Activated T-helper 17 cell treated with anti-CD3 and anti-CD28 coated beads, Interleukin-2, amount 50 U/mL, for 72 hours (primary cell): ENCODE results near the gene WDR27. TPM values are rescaled to one million over a fixed set of nuclear protein-coding genes. Genes with fewer than 3 reads are reported as not detected.
"Not testable (repeated sequence)": the region's sequence is repeated elsewhere in the genome, so short reads cannot be mapped to it uniquely, and the experiment has no call there.

Experiments
- ATAC-seq: fragments of 150-1000 bp; cut with Tn5 transposase; replicated peaks from 2 replicates; pipeline ENCODE4 v1.10.0; 2021; ENCODE audit warnings: mild to moderate bottlenecking, moderate library complexity
- H3K27ac Mint-ChIP-seq: one replicate; pipeline ENCODE4 v1.8.0; 2022; ENCODE audit warnings: mixed read lengths
- H3K27me3 Mint-ChIP-seq: one replicate; pipeline ENCODE4 v1.8.0; 2022; ENCODE audit warnings: mixed read lengths
- H3K36me3 Mint-ChIP-seq: one replicate; pipeline ENCODE4 v1.8.0; 2022; ENCODE audit warnings: low read depth, mild to moderate bottlenecking, mixed read lengths
- H3K4me1 Mint-ChIP-seq: one replicate; pipeline ENCODE4 v1.8.0; 2022; ENCODE audit warnings: mixed read lengths
- H3K4me3 Mint-ChIP-seq: one replicate; pipeline ENCODE4 v1.8.0; 2022; ENCODE audit warnings: mild to moderate bottlenecking, mixed read lengths
- H3K9me3 Mint-ChIP-seq: one replicate; pipeline ENCODE4 v1.8.0; 2022; ENCODE audit warnings: mixed read lengths
- total RNA-seq, 2 donors: library from RNA; stranded (reverse); gene quantifications; one replicate each; pipeline ENCODE4 v1.2.3, GENCODE V29; 2022

The WDR27 gene
- total RNA-seq, 2 donors from 2014 or later, result 38.3 to 39.9 TPM

DNA sequence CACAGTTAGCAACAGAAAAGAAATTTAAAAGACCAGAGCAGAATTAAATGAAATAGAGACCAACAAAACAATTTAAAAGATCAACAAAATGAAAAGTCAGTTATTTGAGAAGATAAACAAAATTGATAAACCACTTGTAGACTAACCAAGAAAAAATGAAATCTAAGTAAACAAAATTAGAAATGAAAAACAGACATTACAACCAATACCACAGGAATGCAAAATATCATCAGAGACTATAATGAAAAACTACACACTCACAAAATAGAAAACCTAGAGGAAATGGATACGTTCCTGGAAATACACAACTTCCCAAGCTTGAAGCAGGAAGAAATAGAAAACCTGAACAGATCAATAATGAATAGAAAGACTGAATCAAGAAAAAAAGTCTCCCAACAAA is 97.8 kb downstream of the WDR27 start:
- ATAC-seq, result no peak
- H3K27ac Mint-ChIP-seq, result no peak overlapping the region
- H3K27me3 Mint-ChIP-seq, result no peaks in the 10 kb centered on the region
- H3K36me3 Mint-ChIP-seq, result peaks cover 38% of the 10 kb centered on the region
- no peaks in the 10 kb centered on the region for H3K4me1 Mint-ChIP-seq
- no peak overlapping the region for H3K4me3 Mint-ChIP-seq
- no peaks in the 10 kb centered on the region for H3K9me3 Mint-ChIP-seq

DNA sequence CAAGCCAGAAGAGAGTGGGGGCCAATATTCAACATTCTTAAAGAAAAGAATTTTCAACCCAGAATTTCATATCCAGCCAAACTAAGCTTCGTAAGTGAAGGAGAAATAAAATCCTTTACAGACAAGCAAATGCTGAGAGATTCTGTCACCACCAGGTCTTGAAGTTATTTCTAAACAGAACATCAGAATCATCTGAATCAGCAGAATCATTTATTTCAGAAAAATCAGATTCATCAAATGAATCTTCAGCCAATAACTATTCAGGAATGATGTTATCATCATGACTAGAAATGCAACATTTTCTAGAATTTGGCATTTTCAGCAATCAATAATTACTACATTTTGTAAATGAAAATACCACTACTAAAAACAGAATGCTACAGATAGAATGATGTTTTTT is 100.7 kb downstream of the WDR27 start:
- H3K4me1 Mint-ChIP-seq, result not testable (repeated sequence)

DNA sequence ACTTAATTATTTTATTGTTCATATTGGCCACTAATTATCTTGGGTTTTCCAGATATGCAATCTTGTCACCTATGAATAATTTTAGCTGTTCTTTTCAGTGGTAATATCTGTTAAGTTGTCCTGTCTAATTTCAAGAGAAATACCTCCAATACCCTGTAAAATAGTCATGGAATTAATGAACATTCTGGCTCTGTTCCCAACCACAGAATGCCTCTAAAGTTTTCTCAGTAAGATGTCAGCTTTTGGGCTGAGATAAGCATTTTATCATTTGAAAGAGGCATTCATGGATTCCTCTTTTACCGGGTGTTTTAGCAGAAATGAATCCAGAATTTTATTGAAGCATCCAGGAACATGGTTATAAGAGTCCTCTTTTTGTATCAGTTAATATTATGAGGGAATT is 109.3 kb downstream of the WDR27 start:
- ATAC-seq, result no peak
- Mint-ChIP-seq H3K4me3 (no peak overlapping the region), H3K27ac (no peak overlapping the region), H3K4me1 (peaks cover 20% of the 10 kb centered on the region), H3K9me3 (no peaks in the 10 kb centered on the region), H3K27me3 (no peaks in the 10 kb centered on the region), H3K36me3 (no peaks in the 10 kb centered on the region)

More for the DNA sequence above, 100.7 kb downstream of the WDR27 start:
- H3K27ac Mint-ChIP-seq, H3K9me3 Mint-ChIP-seq, H3K27me3 Mint-ChIP-seq, ATAC-seq, H3K4me3 Mint-ChIP-seq: not testable (repeated sequence)
- peaks cover 37% of the 10 kb centered on the region for H3K36me3 Mint-ChIP-seq

DNA sequence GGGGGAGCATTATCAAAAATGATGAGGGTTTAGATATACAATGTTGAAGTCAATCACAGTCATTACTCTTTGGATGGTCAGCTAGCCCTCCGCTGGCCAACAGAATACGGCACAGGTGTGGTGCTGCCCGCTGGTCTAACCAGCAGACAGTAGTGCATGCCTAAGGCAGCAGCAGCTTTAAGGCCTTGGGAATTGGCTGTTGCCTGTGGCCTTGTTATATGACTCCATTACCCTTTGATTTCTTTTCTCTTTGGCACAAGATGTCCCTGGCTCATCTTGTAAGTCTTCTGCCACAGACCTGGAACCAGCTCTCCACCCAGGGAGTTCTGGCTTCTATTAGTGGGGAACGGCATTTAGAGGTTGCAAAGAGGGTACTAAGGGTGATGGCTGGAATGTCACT is 110.2 kb downstream of the WDR27 start:
- Mint-ChIP-seq H3K4me3 (no peak overlapping the region), H3K36me3 (no peaks in the 10 kb centered on the region), H3K27me3 (no peaks in the 10 kb centered on the region), H3K9me3 (no peaks in the 10 kb centered on the region), H3K27ac (no peak overlapping the region), H3K4me1 (peaks cover 22% of the 10 kb centered on the region)
- ATAC-seq, result no peak

GRCh38 chr6:169590376-169590939 is 111.4 kb downstream of the WDR27 start:
- no peak for ATAC-seq
- H3K27me3 Mint-ChIP-seq, result no peaks in the 10 kb centered on the region
- H3K27ac Mint-ChIP-seq, result peak overlapping the region; percentile 84
- no peaks in the 10 kb centered on the region for H3K36me3 Mint-ChIP-seq
- H3K9me3 Mint-ChIP-seq, result no peaks in the 10 kb centered on the region
- H3K4me3 Mint-ChIP-seq, result peak overlapping the region; percentile 28
- H3K4me1 Mint-ChIP-seq, result peaks cover 22% of the 10 kb centered on the region

DNA sequence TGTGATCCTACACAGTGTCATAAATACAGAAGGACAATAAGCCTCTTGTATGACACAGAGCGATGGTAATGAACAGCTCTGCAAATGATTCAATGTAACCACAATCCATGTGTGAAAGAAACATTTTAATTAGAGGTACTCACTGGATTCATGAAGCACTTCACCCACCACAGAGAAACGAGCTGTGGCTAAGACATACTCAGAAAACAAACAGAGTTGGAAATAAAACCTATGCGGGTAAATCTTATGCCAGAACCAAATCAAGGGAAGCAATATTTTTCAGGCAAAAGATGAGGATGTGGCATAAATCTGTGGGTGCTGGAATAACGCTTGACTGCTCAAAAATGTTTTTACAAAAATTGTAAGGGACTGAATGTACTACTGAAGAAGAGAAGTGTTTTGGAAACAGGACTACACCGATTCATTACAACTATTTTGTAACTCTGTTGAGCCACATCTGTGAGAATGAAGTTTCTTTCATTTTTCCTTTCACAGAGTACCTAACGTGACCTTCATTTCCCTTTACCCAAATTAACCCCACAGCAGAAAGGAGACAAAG is 112.1 kb downstream of the WDR27 start:
- H3K4me3 Mint-ChIP-seq, result peak overlapping the region; percentile 28
- no peaks in the 10 kb centered on the region for H3K27me3 Mint-ChIP-seq
- peak overlapping the region; percentile 84 for H3K27ac Mint-ChIP-seq
- peaks cover 22% of the 10 kb centered on the region for H3K4me1 Mint-ChIP-seq
- peak; percentile 96 for ATAC-seq
- H3K9me3 Mint-ChIP-seq, result no peaks in the 10 kb centered on the region
- no peaks in the 10 kb centered on the region for H3K36me3 Mint-ChIP-seq

GRCh38 chr6:169589293-169589692 is 112.5 kb downstream of the WDR27 start:
- H3K27me3 Mint-ChIP-seq, result no peaks in the 10 kb centered on the region
- ATAC-seq, result peak; percentile 85
- H3K27ac Mint-ChIP-seq, result peak overlapping the region; percentile 84
- H3K4me3 Mint-ChIP-seq, result peak overlapping the region; percentile 28
- no peaks in the 10 kb centered on the region for H3K36me3 Mint-ChIP-seq
- no peaks in the 10 kb centered on the region for H3K9me3 Mint-ChIP-seq
- peaks cover 25% of the 10 kb centered on the region for H3K4me1 Mint-ChIP-seq

- Mint-ChIP-seq H3K4me1 (peaks cover 36% of the 10 kb centered on the region), H3K36me3 (no peaks in the 10 kb centered on the region), H3K4me3 (no peak overlapping the region), H3K9me3 (no peaks in the 10 kb centered on the region), H3K27ac (no peak overlapping the region), H3K27me3 (no peaks in the 10 kb centered on the region)
- ATAC-seq, result no peak
Measured at GRCh38 chr6:169587975-169588374, 113.9 kb downstream of the WDR27 start.

GRCh38 chr6:169583886-169584541 is 117.8 kb downstream of the WDR27 start:
- peaks cover 23% of the 10 kb centered on the region for H3K4me1 Mint-ChIP-seq
- peak; percentile 79 for ATAC-seq
- H3K27me3 Mint-ChIP-seq, result no peaks in the 10 kb centered on the region
- no peaks in the 10 kb centered on the region for H3K9me3 Mint-ChIP-seq
- H3K36me3 Mint-ChIP-seq, result no peaks in the 10 kb centered on the region
- H3K4me3 Mint-ChIP-seq, result peak overlapping the region; percentile 38
- peak overlapping the region; percentile 34 for H3K27ac Mint-ChIP-seq

- H3K27ac Mint-ChIP-seq, result no peak overlapping the region
- no peak overlapping the region for H3K4me3 Mint-ChIP-seq
- ATAC-seq, result no peak
- peaks cover 14% of the 10 kb centered on the region for H3K4me1 Mint-ChIP-seq
- H3K36me3 Mint-ChIP-seq, result no peaks in the 10 kb centered on the region
- H3K9me3 Mint-ChIP-seq, result no peaks in the 10 kb centered on the region
- no peaks in the 10 kb centered on the region for H3K27me3 Mint-ChIP-seq
Measured at GRCh38 chr6:169579407-169580111, 122.3 kb downstream of the WDR27 start.

DNA sequence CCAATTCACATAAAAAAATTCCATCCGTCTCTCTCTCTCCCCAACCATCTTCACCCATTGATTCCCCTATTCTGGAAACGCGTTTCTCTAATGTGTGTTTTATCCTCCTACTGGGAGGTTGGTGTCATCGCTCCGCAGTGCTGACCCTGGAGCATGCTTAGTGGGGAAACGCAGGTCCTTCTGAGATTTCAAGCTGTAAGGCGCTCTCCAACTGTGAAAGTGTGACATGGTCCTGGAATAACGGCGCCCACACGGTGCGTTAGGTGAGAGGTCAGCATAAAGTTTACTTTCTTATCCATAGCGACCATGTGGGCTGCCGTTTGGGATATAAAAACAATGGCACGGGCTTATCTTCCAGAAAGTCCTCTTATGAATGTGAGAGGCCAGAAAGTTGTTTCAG is 123.9 kb downstream of the WDR27 start:
- Mint-ChIP-seq H3K27ac (no peak overlapping the region), H3K9me3 (no peaks in the 10 kb centered on the region), H3K4me3 (no peak overlapping the region), H3K4me1 (no peaks in the 10 kb centered on the region), H3K36me3 (no peaks in the 10 kb centered on the region), H3K27me3 (no peaks in the 10 kb centered on the region)
- no peak for ATAC-seq

- Mint-ChIP-seq H3K4me3 (no peak overlapping the region), H3K4me1 (no peaks in the 10 kb centered on the region), H3K36me3 (no peaks in the 10 kb centered on the region), H3K27me3 (no peaks in the 10 kb centered on the region), H3K9me3 (no peaks in the 10 kb centered on the region), H3K27ac (no peak overlapping the region)
- ATAC-seq, result no peak
Measured at GRCh38 chr6:169577236-169577635, 124.6 kb downstream of the WDR27 start.

DNA sequence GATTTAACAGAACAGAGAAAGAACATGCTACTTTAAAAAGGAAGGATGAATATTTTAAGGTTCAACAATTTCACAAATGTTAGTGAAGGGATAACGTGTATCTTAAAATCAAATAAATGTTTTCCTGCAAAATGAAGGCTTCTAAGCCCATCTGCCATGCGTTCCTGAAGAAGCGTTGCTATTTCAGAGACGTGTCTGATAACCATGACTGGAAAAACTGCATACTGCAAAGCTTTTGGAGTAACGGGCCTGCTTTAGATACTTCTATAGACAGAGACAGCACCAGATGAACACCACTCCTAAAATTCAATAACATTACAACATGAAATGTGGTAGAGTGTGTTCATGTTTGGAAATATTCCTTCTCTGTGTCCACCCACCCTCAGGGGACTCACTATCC is 126.0 kb downstream of the WDR27 start:
- Mint-ChIP-seq H3K27ac (no peak overlapping the region), H3K4me1 (no peaks in the 10 kb centered on the region), H3K9me3 (no peaks in the 10 kb centered on the region), H3K4me3 (no peak overlapping the region), H3K36me3 (no peaks in the 10 kb centered on the region), H3K27me3 (no peaks in the 10 kb centered on the region)
- ATAC-seq, result no peak

- H3K27me3 Mint-ChIP-seq, result no peaks in the 10 kb centered on the region
- no peaks in the 10 kb centered on the region for H3K9me3 Mint-ChIP-seq
- H3K4me3 Mint-ChIP-seq, result no peak overlapping the region
- H3K27ac Mint-ChIP-seq, result no peak overlapping the region
- H3K36me3 Mint-ChIP-seq, result no peaks in the 10 kb centered on the region
- ATAC-seq, result no peak
- H3K4me1 Mint-ChIP-seq, result no peaks in the 10 kb centered on the region
Measured at GRCh38 chr6:169575365-169575764, 126.5 kb downstream of the WDR27 start.

GRCh38 chr6:169574420-169574819 is 127.4 kb downstream of the WDR27 start:
- no peak overlapping the region for H3K27ac Mint-ChIP-seq
- no peaks in the 10 kb centered on the region for H3K36me3 Mint-ChIP-seq
- ATAC-seq, result no peak
- H3K4me3 Mint-ChIP-seq, result no peak overlapping the region
- H3K9me3 Mint-ChIP-seq, result no peaks in the 10 kb centered on the region
- no peaks in the 10 kb centered on the region for H3K4me1 Mint-ChIP-seq
- no peaks in the 10 kb centered on the region for H3K27me3 Mint-ChIP-seq
